Measurements from ENCODE around the gene IFNG. TPM values are rescaled to one million over a fixed set of nuclear protein-coding genes. Genes with fewer than 3 reads are reported as not detected.

IFNG gene
- total RNA-seq, 1 experiment from 2014 or later = not detected

DNA sequence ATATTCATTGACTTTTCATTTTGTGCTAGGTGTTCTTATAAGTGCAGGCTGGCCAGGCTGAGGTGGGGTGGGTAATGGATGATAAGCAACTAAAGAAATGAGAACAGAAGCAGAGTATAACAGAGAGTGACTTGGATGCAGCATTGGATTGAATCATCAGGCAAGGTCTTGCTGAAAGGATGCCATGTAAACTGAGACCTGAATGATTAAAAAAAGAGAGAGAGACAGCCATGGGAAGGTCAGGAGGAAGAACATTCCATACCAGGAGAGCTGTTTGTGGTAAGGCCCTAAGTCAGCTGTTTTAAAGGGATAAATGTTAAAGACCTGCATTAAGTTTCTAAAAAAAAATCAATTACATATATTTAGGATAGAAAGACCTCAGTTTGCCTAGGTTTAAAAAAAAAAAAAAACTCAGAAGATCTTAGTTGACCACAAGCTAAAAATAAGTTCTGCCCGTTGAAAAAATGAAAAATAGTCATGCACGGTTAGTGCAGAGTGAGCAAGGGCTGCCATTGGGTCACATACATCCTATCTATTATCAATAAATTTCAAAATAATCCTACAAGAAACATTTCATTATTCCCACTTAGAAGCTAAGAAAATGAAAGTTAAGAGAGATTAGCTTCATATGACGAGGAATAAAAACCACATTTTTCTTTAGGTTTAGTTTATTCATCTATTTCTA lies 37.2 kb downstream of the IFNG start:
- no peak for DNase-seq (ENCODE audit: low read depth)
- in situ Hi-C loops (cut with HindIII; ENCODE audit: low pct_unique_long_range_greater_than_20kb, low sequenced_read_pairs) = no loop called here

DNA sequence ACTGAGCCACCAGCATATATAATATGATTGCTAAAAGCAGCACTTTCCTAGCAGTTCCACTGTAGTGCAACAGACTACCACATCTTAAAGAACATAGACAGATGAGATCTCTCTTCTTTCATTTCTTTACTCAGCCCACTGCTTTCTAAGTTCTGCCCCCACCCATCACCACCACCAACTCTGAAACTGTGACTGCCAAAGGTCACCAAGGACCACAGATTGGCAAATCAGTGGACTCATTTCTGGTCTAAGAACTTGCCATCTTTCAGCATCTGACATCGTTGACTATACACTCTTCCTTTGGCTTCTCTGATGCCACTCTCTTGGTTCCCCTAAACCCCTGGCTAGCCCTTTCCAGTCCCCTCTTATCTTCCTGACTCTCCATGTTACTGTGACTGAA lies 38.4 kb downstream of the IFNG start:
- in situ Hi-C loops (cut with HindIII; ENCODE audit: low pct_unique_long_range_greater_than_20kb, low sequenced_read_pairs) = no loop called here
- DNase-seq (ENCODE audit: low read depth) = no peak

DNA sequence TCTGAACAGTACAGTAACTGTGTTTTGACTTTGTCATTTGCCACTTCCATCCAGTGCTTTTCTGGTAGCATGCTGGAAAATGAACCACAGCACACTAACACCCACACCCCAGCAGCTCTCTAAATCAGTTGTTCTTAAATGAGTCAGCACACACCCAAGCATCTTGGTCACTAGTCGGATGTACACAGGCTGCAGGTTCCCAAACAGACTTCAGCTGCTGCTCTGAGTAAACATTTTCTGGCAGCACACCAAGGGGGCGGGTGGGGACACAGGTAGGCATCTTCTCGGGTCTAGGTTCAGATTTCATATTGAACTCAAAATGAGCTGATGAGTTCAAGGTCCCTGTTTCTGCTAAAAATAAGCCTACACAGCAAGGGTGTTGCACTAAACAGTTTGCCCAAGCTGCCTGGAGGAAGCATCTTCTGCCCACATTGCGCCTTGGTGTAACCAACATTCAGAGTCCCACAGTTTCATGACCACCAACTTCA lies 39.8 kb downstream of the IFNG start:
- in situ Hi-C loops (cut with HindIII; ENCODE audit: low pct_unique_long_range_greater_than_20kb, low sequenced_read_pairs) = no loop called here
- no peak for DNase-seq (ENCODE audit: low read depth)

DNA sequence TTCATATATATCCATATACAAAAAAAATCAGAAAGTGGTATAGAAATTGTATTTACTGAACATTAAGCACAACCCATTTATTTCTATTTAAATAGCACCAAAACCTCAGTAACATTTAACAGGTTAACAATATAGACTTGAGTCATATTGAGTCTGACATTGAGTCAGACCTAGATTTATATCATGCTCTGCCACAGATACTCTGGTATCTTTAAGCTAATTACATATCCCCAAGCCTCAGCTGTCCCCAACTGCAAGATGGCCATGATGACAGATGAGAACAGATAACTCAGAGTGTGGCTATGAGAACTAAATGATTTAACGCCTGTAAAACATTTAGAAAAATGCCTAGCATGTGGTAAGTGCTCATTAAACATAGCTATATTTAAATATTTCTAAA lies 40.3 kb downstream of the IFNG start:
- DNase-seq (ENCODE audit: low read depth) = no peak
- in situ Hi-C loops (cut with HindIII; ENCODE audit: low pct_unique_long_range_greater_than_20kb, low sequenced_read_pairs) = no loop called here

DNA sequence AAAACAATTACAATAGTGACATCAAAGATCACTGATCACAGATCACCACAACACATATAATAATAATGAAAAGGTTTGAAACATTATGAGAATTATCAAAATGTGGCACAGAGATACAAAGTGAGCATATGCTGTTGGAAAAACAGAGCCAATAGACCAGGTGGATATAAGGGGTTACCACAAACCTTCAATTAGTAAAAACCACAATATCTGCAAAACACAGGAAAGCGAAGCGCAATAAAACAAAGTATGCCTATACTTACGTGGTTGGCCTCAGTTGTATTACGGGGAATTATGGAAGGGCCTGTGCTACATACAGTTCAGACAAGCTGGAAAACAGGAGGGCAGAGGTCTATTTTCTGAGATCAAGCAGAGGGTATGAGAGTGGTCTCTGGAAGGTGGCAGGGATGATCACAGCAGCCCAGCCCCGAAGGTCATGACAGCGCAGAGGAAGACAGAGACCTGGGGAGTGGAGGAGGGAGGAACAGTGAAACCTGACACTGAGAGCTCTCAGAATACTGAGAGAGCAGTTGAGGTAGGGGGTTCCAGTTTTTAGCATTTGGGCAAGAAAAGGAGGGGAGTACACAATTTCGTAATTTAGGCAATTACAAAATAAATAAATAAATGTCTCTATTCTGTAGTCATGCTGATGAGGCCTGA lies 41.3 kb downstream of the IFNG start:
- in situ Hi-C loops (cut with HindIII; ENCODE audit: low pct_unique_long_range_greater_than_20kb, low sequenced_read_pairs) = no loop called here
- DNase-seq (ENCODE audit: low read depth) = no peak

DNA sequence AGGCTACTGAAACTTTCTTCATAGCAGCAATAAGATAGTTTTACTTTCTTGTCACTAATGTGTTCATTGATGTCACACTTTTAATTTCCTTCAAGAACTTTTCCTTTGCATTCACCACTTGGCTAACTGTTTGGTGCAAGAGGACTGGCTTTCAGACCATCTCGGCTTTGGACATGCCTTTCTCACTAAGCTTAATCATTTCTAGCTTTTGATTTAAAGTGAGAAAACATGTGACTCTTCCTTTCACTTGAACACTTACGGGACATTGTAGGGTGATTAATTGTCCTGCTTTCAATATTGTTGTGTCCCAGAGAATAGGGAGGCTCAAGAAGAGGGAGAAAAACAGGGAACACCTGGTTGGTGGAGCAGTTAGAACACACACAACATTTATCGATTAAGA lies 41.9 kb downstream of the IFNG start:
- DNase-seq (ENCODE audit: low read depth) = no peak
- in situ Hi-C loops (cut with HindIII; ENCODE audit: low pct_unique_long_range_greater_than_20kb, low sequenced_read_pairs) = no loop called here

DNA sequence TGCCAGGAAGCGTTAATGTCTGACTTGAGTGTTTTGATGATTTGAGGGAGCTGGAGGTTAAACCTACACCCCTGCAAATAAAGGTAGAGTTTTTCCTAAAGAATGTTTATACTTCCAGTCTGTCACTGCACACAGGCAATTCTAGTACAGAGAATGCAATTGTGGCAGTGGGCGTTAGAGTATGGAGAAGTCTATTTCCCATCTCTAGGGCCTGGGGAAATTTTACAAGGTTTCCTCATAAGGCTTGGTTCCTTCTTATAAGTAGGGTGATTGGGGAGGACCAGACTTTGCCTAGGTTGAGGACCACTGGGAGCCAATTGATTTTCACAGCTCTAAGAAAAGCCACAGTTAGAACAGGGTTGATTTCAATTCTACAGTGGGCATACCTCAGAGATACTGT lies 44.3 kb downstream of the IFNG start:
- in situ Hi-C loops (cut with HindIII; ENCODE audit: low pct_unique_long_range_greater_than_20kb, low sequenced_read_pairs) = no loop called here
- no peak for DNase-seq (ENCODE audit: low read depth)

DNA sequence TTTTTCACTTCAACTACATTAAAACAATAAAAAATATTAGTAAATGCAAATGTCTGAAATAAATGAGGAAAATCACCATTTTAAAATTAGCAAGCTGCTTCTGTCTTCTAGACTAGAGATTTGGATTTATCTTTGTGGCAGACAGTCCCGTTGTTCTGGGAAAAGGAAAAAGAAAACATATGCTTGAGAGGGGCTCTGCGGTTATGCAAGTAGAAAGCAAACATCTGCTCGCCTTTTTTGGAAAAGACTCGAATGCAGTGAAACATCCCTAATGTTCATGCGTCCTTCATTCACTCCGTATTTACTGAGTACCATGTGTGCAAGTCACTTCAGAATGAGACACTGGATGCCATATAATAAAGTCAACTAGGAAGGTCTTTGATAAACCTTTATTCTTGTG lies 44.9 kb downstream of the IFNG start:
- in situ Hi-C loops (cut with HindIII; ENCODE audit: low pct_unique_long_range_greater_than_20kb, low sequenced_read_pairs) = no loop called here
- no peak for DNase-seq (ENCODE audit: low read depth)

DNA sequence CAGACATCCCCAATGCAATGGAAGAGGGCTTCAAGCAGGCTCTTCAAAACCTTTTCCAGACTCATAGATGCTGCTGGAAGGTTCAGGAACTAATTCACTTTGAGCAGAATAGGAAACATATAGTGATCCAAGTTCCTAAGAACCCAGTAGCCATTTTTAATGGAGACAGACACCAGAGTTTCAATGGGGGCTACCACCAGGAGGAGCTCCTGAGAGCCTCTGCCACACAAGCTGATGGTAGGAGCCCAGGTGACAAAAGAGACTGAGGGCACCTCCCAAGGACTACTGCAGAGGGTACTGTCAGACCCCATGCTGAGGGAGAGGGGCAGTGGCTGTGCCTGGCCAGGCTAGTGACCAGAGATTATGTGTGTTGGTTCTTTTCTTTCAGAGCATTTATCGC lies 45.9 kb downstream of the IFNG start:
- DNase-seq (ENCODE audit: low read depth) = no peak
- in situ Hi-C loops (cut with HindIII; ENCODE audit: low pct_unique_long_range_greater_than_20kb, low sequenced_read_pairs) = no loop called here

DNA sequence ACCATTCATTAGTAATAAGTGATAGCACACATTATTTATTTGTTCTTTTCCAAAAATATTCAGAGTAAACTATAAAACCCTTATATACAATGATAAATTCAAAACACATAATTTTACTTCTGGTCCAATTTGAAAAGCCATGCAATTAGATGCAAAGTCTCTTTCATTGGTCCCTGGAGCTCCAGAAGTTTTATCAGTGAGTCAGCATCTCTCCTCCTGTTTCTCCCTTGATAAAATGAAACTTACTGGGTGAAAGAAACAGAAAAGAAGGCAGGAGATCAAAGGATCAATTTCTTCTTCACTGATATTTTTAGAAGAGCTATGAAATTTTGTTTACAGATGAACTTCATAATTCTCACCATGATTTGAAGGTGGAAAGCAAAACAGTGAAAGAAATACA lies 47.5 kb downstream of the IFNG start:
- in situ Hi-C loops (cut with HindIII; ENCODE audit: low pct_unique_long_range_greater_than_20kb, low sequenced_read_pairs) = no loop called here
- no peak for DNase-seq (ENCODE audit: low read depth)

DNA sequence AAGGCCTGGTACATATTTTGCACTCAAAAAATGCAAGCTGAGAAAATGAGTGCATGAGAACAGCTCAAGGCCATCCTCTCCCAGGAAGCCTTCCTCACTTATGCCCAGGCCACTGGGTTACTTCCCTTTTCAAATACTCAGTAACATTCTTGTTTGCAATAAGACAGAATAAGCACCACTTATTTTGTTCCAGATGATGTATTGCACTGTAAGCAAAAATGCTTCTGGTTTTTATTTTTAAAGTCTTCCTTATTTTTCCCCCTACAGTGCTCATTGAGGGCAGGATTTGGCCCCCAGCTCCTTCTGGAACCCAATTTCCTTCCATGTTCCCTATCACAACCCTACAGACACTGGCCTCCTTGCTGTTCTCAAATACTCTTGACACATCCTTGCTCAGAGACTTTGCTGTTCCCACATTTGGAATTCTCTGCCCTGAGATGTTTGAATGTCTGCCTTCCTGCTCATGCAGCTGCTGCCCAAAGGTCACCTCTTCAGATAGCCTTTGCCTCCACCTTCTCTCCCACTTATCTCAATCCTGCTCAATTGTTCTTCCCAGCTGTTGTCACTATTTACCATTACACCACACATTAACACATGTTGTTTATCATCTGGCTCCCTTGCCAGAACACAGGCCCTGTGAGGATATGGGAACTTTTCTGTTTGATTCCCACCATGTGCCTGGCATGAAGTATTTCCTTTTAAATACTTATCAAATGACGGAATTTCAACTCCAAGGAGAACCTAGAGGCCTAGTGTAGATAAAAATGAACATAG lies 49.9 kb downstream of the IFNG start:
- no peak for DNase-seq (ENCODE audit: low read depth)
- in situ Hi-C loops (cut with HindIII; ENCODE audit: low pct_unique_long_range_greater_than_20kb, low sequenced_read_pairs) = no loop called here

DNA sequence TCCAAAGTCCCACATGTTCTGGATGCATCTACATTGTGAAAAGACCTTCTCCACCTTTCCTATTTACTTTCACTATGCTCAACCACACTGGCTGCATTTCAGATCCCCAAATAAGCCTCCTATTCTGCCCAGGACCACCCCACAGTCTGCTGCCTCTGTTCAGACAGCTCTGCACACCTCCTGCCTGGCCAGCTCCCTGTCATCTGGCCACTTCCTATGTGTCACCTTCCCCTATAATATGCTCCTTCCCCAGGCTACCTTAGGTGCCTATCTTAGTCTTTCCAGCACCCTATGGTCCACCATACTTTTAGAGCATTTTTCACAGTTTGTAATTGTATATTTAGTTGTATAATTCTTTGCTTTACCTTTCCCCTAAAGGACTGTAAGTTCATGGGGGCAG lies 50.5 kb downstream of the IFNG start:
- in situ Hi-C loops (cut with HindIII; ENCODE audit: low pct_unique_long_range_greater_than_20kb, low sequenced_read_pairs) = no loop called here
- DNase-seq (ENCODE audit: low read depth) = no peak

DNA sequence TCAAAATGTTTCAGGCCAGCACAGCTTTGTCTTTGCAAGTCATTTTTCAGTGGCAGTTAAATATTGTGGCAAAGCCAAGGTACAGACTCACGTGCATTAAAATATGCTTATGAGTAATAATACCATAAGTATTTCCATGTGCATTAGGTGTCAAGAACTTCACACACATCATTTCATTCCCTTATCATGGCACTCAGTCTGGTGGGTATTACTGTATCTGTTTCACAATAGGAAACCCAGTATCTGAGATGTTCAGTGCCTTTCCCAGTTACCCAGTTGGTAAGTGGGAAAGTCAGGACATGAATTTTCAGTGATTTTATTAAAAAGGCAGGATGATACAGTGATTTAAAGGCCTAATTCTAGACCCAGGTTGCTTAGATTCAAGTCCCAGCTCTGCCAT lies 52.9 kb downstream of the IFNG start:
- no peak for DNase-seq (ENCODE audit: low read depth)
- in situ Hi-C loops (cut with HindIII; ENCODE audit: low pct_unique_long_range_greater_than_20kb, low sequenced_read_pairs) = no loop called here

DNA sequence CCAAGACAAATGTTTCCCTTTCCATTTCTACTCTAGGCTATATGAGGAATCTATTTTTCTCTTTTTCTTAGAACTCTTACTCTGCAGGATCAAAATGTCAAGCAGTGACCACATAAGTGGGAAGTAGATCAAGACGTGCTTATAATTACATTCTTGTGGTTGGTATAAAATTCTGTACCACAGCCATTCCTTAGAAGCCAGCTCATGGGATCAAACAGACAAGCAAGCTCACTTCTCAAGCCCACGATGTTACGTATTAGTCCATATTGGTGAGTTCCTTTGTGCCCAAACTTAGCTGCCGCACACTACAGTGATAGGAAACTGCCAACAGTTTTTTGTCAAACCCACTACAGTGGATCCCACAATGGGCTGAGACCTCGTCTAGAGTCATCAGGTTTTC lies 53.4 kb downstream of the IFNG start:
- in situ Hi-C loops (cut with HindIII; ENCODE audit: low pct_unique_long_range_greater_than_20kb, low sequenced_read_pairs) = no loop called here
- no peak for DNase-seq (ENCODE audit: low read depth)

Other genes starting within 250 kb of the IFNG start
- not detected in 2 replicates for gene IFNG-AS1, start 170.3 kb downstream of the IFNG start, total RNA-seq (2014; rRNA removed; shearing (Covaris generic); ENCODE audit: low replicate concordance)
- not detected in 2 replicates for gene IL26, start 66.1 kb upstream of the IFNG start, total RNA-seq (2014; rRNA removed; shearing (Covaris generic); ENCODE audit: low replicate concordance)
- gene IL22, start 93.9 kb upstream of the IFNG start, total RNA-seq (2014; rRNA removed; shearing (Covaris generic); ENCODE audit: low replicate concordance) = not detected in 2 replicates
- gene MDM1, start 172.6 kb upstream of the IFNG start, total RNA-seq (2014; rRNA removed; shearing (Covaris generic); ENCODE audit: low replicate concordance) = 13.8 and 18.6 TPM in 2 replicates

Data from Caki2 (cell line).